NK-92 (cell line): Measurements from ENCODE around the gene PCBP4.
"Not testable (repeated sequence)": the region's sequence is repeated elsewhere in the genome, so short reads cannot be mapped to it uniquely, and the experiment has no call there.

Source experiments
- DNase-seq: peaks from one replicate; lab custom pipeline; 2025; ENCODE audit not compliant: unreplicated experiment; lab: John Stamatoyannopoulos, UW

Gene PCBP4

DNA sequence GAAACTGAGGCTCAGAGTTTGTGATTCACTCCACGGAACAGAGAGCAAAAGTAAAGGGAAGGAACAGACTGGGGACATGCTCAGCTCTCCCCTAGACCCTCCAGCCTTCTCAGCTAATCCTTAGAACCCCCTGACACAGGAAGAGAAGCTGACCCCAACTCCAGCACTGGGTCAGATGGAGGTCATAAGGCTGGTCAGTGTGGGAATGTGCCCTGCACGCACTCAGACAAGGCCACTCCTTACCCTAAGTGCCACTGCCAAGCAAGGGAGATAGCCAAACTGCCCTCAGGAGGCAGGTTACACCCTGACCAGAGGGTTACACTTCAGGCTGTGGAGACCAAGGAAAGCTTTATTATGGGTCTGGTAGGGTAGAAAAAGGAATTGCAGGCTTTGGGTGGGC lies 27.3 kb upstream of the PCBP4 start:
- DNase-seq = no peak

DNA sequence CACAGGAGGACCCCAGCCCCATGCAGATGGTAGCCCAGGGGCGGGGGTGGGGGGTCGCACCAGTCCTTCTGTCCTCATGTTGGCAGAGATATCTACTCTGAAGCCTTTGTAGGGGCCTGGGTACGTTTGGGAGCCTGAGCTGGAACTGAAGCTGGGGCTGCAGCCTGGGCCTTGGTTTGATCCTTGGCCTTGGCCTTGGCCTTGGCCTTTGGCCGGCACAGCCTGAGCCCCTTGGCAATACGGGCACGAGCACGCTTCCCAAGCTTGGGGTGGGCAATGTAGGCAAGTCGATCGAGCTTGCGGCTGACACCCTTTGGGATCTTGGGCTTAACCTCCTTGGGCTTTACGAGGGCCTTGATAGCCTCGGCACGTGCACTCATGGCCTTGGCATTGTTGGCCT lies 26.4 kb upstream of the PCBP4 start:
- DNase-seq = not testable (repeated sequence)

DNA sequence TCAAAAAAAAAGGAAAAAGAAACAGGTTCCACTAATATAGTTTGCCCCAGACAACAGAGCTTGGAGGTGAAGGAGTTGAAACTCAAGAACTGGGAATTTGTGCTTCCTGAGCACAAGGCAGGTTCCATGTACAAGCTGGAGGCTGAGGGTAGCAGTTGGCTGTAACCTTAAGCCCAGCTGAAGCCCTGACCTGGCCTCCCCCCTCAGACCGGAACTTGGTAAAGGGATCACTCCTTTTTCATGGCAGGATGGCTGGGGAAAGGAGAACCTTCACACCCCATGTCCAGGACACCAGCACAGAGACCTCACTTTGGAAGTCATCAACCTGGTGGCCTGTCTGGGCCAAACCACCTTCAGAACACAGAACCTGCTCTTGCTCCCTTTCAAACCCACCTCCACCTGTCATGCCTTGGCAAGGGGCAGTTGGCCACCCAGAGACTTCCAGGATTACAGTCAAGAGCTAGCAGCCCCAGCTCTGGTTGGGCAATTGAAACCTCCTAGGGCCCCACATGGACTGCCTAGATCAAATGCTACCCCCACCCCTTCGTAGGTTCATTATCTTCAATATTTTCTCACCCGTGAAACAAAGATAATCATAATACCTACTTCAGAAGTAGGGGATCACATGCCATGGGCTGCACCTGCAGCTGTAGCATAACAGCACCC lies 24.9 kb upstream of the PCBP4 start:
- no peak for DNase-seq

DNA sequence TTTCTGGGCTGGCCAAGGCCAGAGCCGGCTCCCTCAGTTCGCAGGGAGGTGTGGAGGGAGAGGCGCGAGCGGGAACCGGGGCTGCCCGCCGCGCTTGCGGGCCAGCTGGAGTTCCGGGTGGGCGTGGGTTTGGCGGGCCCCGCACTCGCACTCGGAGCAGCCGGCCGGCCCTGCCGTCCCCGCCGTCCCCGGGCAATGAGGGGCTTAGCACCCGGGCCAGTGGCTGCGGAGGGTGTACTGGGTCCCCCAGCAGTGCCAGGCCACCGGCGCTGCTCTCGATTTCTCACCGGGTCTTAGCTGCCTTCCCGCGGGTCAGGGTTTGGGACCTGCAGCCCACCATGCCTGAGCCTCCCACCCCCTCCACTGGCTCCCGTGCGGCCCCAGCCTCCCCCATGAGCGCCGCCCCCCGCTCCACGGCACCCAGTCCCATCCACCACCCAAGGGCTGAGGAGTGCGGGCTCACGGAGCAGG lies 23.3 kb upstream of the PCBP4 start:
- DNase-seq = not testable (repeated sequence)

DNA sequence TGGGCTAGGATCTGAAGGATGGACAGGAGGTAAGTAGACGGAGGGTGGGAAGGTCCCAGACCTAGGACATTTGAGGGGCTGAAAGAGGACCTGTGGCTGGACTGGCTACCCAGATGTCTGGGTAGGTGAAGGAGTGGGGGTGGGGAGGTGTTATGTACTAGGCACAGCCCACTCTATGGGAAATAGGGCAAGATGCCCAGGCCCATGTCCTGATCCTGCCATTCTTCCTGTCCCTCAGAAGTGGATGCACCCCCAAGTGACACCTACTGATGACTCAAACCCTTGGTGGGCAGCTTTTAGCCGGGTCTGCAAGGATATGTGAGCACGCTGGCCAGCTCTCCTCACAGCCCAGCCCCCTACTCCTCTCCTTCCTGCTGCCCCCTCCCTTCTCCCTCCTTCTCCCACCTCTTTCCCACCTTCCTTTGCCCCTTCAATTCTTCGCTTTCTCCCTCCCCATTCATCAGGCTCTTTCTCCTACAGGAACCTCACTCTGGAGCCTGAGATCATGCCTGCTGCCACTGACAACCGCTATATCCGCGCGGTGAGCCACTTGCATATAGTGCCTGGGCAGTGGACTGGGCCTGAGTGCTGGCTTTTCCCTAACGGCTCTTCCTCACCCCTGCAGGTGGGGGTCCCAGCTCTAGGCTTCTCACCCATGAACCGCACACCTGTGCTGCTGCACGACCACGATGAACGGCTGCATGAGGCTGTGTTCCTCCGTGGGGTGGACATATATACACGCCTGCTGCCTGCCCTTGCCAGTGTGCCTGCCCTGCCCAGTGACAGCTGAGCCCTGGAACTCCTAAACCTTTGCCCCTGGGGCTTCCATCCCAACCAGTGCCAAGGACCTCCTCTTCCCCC lies 21.3 kb upstream of the PCBP4 start:
- no peak for DNase-seq

DNA sequence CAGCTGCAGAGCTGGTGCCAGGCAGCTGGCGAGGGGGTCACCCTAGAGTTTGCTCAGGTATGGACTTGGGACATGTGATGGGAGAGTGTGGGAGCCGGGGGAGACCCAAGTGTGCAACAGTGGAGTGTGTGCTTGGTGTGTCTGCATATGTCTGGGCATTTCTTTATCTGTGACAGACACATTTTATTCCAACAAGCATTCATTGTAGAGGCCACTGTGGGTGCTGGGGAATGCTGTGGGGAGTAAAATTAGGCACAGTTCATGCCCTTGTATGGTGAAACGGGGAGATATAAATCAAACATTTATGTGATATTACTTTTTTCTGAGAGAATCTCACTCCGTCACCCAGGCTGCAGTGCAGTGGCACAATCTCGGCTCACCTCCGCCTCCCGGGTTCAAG lies 20.3 kb upstream of the PCBP4 start:
- DNase-seq = no peak

DNA sequence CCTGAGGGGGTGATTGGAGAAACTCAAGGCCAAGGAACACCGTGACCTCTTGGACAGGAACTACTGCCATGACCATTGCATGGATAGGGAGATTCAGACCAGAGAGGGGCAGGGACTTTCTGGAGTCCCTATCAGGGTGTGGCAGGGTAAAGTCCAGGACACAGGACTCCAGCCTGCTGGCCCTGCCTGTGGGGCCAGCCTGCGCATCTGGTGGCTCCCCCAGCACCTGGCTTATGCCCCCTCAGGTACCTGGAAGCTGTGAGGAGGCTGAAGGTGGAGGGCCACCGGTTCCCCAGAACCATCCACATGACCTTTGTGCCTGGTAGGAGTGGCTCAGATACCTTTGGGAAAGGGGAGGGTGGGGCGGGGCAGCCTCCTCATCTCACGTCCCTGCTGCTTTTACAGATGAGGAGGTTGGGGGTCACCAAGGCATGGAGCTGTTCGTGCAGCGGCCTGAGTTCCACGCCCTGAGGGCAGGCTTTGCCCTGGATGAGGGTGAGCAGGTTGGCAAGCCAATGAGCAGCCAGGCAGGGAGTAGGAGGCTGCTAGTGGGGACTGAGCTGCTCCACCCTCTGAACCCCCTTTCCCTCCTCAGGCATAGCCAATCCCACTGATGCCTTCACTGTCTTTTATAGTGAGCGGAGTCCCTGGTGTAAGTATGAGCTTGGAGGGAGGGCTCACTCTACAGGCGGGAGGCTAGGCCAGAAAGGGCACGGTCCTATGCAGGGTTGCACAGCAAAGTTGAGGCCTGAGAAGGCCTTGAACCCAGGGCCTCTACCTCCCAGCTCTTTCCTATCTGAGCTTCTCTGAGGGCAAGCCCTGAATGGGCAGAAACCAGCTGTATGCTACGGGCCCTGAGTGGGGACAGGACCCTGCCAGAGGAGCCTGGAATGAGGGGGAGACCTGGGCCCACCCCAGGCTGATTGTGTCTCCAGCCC lies 19.0 kb upstream of the PCBP4 start:
- no peak for DNase-seq

DNA sequence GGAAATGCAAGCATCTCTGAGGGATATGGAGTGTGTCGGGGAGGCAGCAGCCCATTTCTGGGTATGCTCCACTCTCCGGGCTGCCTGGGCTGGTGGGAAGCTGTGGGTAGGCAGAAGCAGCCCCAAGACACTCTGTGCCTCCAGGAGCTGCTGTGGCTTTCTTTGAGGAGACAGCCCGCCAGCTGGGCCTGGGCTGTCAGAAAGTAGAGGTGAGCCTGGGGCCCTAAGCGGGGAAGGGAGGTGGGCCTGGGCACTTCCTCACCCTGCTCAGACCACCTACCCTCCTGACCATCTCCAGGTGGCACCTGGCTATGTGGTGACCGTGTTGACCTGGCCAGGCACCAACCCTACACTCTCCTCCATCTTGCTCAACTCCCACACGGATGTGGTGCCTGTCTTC lies 17.8 kb upstream of the PCBP4 start:
- no peak for DNase-seq

DNA sequence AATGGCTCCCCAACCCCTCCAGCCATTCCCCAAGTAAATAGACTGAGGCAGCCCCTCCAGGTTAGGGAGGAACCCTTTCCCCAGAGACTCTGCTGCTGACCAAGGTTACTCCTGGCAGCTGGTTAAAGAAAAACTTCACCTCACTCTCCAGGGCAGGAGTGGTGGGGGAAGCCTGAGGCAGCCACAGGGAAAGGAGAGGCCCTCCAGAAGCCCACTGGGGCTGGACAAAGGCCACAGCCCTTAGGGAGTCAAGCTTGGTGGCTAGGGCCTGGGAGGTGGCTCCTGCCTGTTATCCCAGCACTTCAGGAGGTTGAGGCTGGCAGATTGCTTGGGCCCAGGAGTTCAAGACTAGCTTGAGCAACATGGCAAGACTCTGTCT lies 17.0 kb upstream of the PCBP4 start:
- no peak for DNase-seq

DNA sequence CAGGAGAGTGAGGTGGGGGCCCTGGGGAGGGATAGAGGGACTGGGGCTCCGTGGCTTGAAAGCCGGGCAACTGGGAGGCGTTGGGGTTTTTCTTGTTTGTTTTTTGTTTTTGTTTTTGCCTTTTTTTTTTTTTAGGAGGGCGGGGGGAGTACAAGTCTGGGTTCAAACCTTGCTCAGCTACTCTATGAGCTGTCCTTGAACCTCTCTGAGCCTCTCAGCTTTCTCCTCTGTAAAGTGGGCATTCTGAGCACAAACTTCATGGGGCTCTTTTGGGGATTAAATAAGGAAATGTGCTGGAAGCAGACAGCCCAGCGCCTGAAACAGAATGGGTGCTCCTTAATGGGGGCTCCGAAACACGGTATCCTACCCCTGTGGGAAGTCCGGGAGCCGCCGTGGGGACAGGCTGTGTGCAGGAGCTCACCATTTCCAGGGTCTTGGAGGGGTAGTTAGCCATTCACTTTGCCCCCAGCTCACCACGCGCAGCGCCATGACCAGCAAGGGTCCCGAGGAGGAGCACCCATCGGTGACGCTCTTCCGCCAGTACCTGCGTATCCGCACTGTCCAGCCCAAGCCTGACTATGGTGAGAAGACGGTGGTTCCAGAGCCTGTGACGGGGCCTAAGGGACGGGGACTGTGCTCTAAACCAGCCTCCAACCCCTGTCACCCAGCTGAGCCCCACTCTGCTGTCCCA lies 16.5 kb upstream of the PCBP4 start:
- DNase-seq = no peak

DNA sequence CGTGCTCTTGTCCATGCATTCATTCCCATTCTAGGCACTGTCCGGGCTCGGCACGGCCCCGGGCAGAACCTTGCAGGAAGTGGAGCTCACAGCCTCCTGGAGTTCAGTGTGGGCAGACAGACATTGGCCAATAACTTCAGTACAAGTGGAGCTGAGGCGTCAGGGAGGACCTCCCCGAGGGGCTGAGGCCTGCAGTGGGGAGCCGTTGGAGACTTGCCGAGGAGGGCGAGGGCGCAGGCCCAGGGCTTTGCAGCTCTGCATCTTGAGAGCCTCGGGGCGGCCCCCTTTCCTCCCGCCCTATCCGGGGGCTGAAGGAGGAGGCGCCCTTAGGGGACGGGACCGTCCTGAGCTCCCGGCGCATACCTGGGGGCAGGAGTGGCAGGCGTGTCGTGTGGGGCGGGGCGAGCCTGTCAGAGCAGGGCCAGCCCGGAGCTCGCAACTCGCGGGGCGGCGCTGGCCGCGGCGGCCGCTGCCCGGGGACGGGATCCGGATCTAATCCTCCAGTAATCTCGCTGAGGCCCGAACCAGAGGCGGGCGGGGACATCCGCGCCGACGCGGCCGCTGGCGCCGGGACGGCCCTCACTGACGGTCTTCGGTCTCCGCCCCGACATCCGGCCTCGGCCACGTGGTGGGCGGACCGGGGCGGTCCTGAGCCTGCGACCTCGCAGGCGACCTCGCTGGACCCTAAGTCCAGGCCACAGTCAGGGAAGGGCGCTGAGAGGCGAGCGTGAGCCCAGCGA lies 15.8 kb upstream of the PCBP4 start, which contains the start of gene ACY1:
ACY1 (plus strand) TSS at position 698 of the 740 bp plus-strand sequence. CDS start 530 bp downstream, outside the sequence.
- DNase-seq = no peak

DNA sequence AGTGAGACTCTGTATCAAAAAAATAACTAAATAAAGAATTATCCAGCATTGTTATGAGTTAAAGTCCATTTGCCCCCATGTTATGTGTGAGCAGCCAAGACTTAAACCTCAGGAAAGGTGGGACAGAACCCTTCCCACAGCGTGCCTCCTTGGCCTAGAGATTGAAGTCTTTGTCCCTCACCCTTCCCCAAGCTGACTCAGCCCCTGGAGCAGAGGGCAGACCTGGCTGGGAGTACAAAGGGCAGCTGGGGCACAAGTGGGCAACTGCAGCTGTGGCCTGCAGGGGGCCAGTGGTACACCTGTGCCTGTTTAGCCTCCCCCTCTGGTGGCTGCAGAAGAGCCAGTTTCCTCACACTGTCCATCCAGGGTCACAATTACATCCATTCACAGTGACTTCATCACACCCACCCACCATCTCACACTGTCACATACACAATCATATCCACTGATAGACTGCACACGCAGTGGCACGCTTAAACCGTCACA lies 15.1 kb upstream of the PCBP4 start:
- DNase-seq = no peak

DNA sequence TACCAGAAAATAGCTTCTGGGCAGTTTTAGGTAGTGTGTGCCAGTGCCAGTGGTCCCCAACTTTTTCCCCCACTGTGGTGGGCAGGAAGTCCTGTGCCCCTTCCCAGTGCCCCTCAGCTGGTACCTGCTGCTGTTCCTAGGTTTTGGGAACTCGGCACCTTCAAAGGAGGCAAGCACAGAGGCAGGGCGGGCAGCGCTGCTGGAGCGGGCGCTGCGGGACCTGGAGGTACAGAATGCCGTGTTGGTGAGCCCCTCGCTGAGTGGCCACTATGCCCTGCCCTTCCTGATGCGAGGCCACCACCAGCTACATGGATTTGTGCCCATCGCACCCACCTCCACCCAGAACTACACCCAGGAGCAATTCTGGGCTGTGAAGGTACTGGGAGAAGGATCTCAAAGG lies 13.0 kb upstream of the PCBP4 start:
- DNase-seq = no peak

DNA sequence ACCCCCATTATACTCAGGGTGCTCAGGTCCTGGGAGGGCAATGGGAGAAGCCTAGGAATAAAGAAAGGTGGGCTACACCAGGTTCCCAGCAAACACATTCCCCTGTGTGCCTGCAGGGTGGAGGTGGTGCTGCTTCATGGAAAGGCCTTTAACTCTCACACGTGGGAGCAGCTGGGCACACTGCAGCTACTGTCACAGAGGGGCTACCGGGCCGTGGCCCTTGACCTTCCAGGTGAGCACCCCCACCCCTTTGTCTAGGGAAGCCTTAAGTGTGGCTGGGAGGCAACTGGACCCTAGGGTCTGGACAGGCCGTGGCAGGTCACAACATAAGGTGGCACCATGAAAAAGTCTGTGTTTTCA lies 10.9 kb upstream of the PCBP4 start:
- DNase-seq = no peak

DNA sequence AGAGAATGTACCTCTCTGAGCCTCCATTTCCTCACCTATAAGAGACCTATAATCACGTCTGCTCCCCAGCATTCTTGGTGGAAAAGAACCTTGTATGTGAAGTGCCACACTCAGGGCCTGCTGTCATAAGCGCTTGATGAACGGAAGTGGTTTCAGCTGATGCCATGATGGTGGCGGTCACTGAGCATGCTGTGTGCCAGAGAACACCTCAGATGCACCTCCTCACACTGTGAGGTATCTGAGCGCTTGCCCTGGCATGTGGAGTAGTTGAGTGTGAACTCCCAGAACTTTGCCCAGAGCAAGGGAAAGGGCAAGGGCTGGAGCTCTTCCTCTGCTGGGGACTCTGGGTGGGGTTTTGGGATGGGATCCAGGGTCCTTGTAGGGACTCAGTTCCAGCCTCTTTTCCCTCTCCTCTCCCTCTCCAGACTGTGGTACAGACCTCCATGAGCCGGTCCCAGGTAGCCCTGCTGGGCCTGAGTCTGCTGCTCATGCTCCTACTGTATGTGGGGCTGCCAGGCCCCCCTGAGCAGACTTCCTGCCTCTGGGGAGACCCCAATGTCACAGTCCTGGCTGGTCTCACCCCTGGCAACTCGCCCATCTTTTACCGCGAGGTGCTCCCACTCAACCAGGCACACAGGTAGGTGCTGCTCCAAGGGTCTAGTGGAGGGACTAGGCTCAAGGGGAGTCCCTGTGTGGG lies 10.3 kb upstream of the PCBP4 start:
- no peak for DNase-seq

DNA sequence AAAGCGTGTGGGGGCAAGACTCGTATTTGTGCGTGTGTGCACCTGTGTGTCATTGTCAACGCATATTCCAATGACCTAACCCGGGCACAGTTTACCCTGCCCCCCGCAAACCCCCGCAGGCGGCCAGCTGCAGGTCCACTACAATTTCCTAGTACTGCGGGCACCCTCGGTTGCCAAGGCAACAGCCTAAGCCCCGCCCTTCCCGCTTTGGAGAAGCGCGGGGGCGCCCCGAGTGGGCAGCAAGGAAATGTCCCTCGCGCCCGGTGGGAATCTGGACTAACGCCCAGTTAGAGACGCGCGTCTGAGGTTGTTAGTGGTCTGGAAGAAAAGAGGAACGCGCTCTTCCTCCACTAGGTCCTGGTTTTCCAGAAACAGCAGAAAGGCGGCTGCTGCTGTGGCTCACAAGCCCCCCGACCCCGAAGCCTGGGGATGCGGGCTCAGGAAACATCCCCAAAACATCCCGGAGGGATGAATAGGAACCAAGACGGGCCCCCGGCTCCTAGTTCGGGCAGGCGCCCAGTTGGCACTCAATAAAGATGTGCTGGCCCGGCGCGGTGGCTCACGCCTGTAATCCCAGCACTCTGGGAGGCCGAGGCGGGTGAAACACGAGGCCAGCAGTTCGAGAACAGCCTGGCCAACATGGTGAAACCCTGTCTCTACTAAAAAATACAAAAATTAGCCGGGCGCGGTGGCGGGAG lies 8.7 kb upstream of the PCBP4 start:
- no peak for DNase-seq

DNA sequence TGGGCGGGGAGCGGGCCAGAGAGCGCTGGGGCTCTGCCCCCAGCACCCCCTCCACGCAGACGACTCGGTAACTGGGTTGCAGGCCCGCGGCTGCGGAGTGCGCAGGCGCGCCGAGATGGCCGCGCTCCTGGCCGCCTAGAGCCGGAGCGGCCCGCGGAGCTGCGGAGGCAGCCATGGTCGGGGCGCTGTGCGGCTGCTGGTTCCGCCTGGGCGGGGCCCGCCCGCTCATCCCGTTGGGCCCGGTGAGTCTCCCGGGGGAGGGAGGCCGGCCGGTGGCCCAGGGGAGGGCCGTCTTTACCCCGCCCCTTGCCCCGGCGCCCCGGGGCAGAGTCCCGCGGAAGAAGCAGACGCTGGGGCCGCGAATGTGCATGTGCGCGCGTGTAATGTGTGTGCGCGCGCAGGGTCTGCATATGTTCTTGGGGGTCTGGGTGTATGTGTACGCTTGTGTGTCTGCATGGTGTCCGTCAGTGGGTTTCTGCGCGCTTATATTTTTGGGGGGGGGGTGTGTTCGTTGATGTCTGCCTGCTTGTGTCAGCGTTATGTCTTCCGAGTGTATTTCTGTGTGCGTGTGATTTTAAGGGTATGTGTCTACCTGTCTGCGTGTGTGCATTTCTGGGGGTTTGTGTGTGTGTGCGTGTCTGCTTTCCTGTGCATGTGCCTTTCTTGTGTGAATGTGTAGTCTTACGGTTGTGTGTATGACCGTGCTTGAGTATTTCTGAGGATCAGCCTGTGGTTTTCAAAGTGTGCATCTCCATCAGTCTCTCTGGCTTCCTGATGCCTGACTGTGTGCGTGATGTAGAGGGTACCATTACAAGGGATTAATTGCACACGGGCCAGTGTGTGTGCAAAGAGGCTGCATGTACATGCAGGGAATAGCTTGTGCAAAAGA lies 8.0 kb upstream of the PCBP4 start, which contains the start of gene ABHD14A:
ABHD14A (plus strand) TSS at position 102 of the 889 bp plus-strand sequence; CDS start at position 174, 72 bp downstream.
- DNase-seq = no peak
